ENCODE results near the gene SPTLC3.

- TF ChIP-seq CTCF (IDR thresholded peaks at IDR 0.05) (no peak), EZH2 (IDR thresholded peaks at IDR 0.05; ENCODE audit: borderline replicate concordance, insufficient read depth, low read depth, low read length, poor library complexity, severe bottlenecking) (no peak)
Measured at GRCh38 chr20:13121840-13122515, 113.2 kb downstream of the SPTLC3 start.
